ENCODE results near the gene SFSWAP.

DNA sequence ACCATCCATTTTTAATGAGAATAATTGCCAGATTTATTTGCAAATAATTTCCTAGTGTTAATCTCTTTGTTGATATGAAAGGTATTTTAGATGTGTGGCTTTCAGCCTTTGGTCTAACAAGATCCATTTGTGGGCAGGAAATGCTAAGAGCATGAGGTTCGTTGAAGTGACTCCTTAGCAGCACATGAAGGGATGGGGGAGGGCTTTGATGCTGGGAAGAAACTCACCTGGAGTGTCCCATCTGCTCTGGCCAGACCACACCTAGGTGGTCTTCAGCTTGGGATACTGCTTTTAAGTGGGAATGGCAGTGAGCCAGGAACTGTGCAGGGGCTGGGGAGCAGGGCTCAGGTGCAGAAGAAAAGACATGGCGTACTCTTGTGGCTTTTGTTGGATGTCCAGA, 13.6 kb downstream of the SFSWAP start:
- TF ChIP-seq, protein P1, sequence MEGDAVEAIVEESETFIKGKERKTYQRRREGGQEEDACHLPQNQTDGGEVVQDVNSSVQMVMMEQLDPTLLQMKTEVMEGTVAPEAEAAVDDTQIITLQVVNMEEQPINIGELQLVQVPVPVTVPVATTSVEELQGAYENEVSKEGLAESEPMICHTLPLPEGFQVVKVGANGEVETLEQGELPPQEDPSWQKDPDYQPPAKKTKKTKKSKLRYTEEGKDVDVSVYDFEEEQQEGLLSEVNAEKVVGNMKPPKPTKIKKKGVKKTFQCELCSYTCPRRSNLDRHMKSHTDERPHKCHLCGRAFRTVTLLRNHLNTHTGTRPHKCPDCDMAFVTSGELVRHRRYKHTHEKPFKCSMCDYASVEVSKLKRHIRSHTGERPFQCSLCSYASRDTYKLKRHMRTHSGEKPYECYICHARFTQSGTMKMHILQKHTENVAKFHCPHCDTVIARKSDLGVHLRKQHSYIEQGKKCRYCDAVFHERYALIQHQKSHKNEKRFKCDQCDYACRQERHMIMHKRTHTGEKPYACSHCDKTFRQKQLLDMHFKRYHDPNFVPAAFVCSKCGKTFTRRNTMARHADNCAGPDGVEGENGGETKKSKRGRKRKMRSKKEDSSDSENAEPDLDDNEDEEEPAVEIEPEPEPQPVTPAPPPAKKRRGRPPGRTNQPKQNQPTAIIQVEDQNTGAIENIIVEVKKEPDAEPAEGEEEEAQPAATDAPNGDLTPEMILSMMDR (IDR thresholded peaks at IDR 0.05; ENCODE audit: low read depth, low read length, poor library complexity, severe bottlenecking) = no peak
- TF ChIP-seq EZH2phosphoT487 (IDR thresholded peaks at IDR 0.05; ENCODE audit: borderline replicate concordance, low read length) = no peak
